NCI-H1930 (cell line): Measurements from ENCODE around the gene AURKA.
"Not testable (repeated sequence)": the region's sequence is repeated elsewhere in the genome, so short reads cannot be mapped to it uniquely, and the experiment has no call there.

Experiments used
- DNase-seq, 2 experiments: peaks; one replicate each; lab custom pipeline; 2025; lab: John Stamatoyannopoulos, UW

The AURKA gene

DNA sequence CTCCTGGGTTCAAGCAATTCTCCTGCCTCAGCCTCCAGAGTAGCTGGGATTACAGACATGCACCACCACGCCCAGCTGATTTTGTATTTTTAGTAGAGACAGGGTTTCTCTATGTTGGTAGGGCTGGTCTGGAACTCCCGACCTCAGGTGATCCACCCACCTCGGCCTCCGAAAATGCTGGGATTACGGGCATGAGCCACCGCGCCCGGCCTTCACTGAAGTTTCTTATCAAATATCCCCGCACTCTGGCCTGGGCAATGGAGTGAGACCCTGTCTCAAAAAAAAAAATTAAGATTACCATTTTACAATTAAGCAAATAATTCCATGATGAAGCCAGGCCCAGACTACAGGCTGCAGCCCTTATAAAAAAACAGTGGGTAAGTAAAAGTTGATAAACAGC, 1.6 kb downstream of the AURKA start:
- DNase-seq: not testable (repeated sequence)

DNA sequence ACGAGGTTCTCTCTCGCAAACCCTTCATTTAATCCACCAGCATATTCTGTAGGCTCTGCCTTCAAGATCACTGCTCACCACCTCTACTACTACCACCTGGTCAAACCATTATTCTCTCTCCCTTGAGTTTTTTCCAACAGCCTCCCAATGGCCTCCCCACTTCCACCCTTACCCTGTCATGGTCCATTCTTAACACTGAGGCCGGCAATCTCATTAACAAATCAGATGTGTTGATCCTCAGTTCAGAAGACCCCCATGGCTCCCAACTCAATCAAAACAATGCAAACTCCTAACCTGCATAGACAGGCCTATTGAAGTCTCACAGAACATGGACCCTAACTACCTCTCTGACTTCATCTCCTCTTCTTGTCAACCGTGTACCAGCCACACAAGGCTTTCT, 2.2 kb downstream of the AURKA start:
- no peak for DNase-seq

DNA sequence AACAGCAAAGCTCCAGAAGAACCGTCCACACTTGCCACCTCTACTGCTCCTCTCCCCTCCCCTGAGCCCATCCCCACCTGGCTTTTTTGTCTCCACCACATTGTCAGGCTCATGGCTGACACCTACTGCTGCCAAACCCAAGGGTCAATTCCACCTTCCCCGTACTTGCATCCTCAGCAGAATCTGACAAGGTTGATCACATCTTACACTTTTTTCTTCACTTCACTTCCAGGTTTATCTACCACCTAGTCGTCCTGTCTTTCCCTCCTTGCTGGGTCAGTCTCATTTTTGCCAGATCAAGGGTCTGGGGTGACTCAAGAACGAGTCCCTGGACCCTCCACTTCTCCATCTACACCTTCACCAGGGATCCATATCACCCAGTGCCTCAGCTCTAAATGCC, 3.1 kb downstream of the AURKA start:
- DNase-seq: no peak

DNA sequence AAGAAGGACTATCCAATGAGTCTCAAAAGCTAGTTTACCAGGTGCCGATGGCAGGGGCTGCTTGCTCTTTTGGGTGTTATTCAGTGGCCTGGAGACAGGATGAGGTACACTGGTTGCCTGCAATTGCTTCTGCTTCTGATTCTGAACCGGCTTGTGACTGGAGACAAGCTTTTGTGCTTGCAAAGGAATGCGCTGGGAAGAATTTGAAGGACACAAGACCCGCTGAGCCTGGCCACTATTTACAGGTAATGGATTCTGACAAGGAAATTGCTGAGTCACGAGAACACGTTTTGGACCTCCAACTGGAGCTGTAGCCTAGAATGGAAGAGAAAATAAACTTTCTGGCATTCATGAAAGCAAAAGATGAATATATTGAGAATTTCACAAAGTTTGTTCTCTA, 5.8 kb downstream of the AURKA start:
- DNase-seq: no peak

DNA sequence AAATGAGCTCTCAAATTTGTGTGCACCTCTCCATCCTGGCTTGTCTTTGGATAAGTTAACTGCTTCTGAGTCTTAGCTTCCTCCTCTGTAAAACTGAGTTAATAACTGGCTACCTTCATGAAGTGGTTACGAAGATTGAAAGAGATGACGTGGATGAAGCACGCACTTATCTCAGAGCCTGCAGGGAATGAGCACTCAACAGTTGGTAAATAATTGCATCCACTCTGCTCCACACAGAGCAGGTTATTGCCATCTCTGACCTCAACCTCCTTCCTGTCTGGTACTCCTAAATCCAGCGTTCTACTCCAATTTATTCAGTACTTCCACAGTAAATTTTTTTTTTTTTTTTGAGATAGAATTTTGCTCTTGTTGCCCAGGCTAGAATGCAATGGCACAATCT, 6.9 kb downstream of the AURKA start:
- DNase-seq: no peak

DNA sequence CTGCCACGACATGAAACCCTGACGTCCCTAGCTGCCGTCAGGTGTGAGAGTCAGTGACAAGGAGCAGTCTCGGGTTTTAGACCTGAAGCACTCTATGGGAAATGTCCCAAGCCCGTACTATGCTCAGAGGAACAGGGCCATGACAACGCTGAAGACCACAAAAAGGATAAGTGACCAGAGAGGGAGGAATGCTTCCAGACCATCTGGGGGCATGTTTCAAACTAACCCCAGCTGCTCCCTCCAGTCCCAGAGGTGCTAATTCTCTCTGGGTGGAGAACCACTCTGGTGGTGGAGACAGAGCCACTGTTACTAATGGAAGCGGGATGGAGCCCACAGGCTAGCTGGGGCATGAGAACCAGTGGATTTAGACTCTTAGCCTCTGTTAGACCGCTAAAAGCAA, 8.7 kb downstream of the AURKA start:
- DNase-seq: no peak

DNA sequence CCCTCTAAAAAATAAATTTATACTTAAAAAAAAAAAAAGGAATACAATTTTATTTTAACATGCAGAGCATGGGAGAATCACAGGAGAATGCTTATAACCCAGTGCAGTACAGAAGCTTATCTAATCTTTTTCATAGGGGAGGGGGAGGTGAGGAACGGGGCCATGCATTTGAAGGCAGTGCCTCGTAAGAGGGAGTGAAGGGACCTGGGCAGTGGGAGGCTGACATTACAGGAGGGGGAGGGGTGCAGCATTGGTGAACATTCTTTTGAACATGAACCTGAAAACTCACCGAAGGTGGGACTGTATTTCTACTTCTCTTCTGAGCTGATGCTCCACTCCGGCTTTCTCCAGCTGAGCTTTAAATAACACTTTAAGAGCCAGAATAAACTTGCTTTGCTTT, 9.3 kb downstream of the AURKA start:
- no peak for DNase-seq

DNA sequence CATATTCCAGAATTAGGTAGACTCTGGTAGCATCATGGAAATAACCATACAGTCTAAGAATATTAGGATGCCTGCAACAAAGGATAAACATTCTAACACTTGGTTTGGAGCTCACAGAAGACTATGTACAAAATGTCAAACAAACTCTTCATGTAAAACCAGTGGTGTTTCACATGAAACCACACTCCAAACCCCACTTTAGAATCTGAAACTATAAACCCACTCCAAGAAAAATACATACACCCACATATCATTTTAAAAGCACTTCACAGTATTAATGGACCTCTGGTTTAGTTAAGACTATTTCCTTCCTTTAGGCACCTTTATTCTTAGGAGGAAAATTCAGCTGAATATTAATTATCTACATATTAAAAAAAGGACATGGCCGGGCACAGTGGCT, 10.5 kb downstream of the AURKA start:
- no peak for DNase-seq

DNA sequence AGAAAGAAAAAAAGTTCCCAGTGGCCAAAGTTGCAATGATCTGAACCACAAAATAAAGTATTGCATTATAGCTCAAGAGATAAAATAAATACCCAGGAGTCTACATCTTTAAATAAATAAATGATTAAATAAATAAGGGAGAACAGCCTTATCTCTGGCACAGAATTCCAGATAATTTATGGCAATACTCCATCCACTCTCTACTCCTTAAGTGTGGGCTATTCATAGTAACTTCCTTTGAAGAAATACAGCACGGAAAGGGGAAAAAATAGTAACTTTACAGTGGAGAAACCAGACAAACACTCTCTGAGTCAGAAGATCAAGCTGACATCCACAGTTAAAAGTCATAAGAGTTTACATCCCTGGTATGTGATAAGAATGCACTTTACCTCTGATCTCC, 11.6 kb downstream of the AURKA start:
- DNase-seq: no peak

DNA sequence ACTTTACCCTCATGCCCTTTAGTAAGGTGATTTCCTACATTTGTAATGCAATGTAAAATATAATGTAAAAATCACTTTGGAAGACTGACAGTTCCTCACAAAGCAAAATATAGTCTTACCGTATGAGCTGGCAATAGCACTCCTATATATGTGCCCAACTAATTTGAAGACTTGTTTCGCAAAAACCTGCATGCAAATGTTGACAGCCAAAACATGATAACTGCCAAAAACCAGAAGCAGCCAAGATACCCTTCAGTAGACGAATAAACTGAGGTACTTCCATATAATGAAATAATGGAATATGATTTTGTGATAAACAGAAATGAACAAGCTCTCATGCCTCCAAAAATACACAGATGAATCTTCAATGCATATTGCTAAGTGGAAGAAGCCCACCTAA, 13.6 kb downstream of the AURKA start:
- no peak for DNase-seq

DNA sequence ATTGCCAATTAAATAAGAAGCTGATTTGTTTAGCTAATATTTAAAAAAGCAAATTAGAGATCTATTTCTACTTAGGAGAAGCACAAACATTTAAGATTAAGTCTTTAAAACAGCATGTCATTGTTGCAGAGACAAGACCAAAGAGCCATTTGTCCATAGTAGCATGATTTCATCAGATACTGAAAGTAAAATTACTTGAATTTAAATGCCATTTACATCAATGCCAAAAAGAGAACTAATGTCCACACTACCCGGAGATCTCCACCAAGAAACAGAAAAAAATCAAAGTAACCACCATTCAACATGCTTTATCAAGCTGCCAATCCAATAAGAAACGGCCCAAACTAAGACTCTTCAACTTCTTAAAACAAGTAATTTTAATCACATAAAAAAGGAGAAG, 15.7 kb downstream of the AURKA start:
- DNase-seq: no peak

DNA sequence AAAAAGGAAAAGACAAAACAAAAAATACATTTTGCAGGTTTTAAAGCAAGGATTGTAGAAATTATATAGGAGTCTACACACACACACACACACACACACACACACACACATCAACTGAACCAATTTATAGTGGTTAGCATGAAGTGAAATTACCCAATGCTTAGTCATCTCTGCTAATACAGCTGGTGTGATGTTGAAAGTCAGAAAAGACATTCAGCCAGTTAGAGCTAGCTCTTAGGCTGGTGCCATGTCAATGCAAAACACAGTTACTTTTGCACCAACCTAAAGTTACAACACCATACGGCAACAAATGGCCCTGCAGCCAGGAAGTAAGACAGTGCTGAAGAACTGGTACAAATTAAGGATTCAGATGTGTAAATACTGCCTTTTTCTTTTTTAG, 18.1 kb downstream of the AURKA start:
- no peak for DNase-seq

DNA sequence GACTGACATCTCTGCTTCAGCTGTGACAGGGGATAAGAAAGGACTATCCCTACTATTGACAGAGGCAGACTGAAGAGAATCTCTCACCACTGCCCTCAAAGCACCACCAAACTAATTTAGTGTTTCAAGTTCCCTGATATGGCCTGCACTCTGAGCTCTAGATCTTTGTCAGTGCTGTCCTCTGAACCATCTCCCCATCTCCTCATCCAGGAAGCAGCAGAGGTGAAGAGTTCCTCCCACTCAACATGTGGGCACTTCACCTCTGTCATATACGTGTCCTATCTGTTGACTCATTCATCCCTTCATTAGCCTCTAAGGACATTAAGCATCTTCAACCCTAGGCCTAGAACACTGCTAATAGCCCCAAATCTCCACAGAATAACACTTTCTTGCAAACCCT, 19.2 kb downstream of the AURKA start:
- DNase-seq: no peak

DNA sequence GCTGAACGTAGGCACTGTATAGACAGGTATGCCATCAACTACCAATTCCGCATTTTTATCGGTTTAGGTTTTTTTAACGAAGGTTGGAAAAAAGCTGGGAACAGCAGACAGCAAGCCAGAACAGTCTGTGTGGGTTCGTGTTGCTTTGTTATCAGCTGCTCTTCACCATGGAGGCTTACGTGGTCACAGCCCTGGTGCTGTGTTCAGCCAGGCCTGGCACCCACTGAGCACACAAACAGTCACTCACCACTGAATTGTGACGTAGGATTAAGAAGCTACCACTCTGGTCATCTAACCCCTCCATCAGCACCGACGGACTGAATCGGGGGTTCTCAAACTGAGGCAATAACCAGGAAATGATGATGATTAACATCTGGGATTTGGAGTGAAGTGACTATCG, 20.0 kb downstream of the AURKA start:
- DNase-seq: no peak

DNA sequence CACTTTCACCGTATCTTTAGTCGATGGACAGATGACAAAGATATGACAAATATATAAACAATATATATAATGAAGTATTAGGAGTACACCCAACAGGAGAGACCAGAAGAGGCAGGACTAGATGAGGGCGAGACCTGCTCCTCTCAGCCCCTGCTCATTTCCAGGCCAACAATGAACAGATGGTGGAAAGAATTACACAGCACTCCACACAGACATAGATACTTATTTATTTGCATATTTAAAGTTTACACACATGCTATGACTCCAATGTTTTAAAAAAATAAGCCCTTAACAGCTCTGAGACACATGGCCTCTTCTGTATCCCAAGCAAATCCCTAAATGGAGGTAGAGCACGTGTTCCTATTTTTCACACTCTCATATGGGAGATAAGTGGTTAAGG, 22.8 kb downstream of the AURKA start:
- DNase-seq: no peak

DNA sequence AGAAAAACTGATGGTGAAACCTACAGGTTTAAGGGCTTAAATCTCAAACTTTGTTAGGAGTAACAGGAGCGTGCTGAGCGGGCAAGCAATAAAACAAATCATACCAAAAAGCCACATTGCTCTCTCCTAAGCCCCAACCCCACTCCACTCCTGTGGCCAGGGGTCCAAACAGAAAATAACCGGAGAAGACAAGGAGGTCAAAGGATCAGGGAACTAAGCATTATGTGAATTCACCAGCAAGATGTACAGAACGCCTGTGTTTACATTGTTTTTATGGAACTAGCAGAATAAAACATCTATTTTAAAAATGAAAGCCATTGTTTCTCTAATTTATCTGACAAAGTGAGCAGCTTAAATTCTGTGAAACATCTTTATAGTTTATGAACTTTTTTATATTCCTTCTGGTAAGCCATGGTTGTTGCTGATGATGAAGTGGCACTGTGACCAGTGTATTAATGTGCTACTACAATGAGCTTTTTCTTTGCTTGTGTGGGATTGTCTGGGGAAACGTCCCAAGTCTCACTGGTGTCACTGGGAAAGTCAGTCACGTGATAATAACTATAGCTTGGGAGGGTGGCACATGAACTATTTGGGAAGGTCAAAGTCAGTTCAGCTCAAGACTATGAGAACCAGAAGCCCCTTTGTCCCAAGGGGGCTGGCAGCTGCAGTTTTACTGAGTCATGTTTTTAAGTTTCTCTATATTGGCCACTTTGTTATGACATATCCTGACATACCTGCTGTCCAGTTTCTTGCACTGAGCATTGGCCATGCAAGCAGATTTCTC, 23.5 kb downstream of the AURKA start:
- no peak for DNase-seq

DNA sequence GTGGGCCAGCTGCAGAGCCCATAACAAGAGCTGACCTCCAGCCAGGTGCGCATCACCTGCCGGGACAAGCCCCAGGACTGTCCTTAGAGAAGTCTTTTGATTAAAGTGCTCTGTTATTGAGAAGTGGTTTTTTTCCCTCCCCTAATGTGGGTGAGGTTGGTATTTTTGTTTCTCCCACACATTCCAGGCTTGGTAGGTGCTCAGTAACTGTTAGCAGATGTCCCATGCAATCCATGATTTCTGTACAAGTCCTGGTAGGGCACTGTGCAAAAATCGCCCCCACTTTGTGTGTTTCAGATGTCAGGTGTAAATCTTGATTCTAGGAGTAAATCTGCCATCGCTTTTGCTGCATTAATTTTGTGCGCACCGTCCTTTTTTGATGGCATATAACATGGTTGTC, 28.5 kb downstream of the AURKA start:
- DNase-seq: no peak

DNA sequence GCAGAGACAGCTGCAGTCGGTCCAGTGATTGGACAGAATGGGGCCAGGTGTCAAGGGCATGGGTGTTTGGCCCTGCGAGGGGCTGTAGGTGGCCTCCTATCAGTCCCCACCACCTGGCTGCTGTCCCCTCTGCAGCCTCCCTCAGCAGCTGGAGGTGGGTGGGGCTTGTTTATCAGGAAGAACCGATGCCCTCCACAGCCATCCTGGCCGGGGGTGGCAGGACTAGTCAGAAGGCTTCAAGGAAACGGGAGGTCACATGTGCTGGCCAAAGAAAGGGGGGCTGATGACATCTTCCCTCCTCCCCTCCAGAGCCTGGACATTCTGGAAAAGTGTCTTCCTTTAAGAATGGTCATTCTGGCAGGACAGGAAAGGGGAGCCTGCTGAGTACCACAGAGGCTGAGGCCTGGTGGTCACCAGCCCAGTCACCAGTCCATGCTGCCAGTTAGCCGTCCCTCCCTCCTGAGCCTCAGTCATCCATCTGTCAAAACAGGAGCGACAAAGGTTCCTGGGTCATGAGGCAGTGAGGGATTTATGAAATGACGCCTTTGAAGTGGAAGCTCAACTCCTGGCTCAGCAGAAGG, 29.1 kb downstream of the AURKA start:
- DNase-seq: no peak

DNA sequence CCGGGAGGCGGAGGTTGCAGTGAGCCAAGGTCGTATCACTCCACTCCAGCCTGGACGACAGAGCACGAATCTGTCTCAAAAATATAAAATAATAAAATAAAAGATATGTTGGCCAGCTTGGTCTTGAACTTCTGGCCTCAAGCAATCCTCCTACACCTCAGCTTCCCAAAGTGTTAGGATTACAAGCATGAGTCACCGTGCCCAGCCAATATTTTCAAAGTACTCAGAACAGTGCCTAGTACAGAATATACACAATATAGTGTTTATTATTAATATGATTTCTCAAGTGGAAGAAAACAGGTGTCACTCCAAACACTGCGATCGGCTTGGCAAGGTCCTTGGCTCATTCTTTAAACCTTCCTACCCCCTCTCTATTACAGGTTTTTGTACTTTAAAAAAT, 30.1 kb downstream of the AURKA start:
- DNase-seq: no peak

DNA sequence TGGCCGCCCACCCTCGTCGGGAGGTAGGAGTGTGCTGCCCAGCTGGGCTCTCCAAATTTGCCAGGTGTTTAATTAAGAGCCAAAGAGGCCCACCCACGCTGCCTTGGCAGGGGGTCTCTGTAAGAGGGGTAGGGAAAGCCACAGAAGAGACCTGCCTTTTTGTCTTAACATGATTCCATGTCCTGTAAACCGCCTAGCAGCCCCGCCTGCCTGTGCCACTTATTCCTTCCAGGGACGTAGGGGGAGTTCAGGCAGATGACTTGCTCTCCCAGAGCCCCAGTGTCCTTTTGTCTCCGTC, 31.2 kb downstream of the AURKA start:
- DNase-seq: no peak

DNA sequence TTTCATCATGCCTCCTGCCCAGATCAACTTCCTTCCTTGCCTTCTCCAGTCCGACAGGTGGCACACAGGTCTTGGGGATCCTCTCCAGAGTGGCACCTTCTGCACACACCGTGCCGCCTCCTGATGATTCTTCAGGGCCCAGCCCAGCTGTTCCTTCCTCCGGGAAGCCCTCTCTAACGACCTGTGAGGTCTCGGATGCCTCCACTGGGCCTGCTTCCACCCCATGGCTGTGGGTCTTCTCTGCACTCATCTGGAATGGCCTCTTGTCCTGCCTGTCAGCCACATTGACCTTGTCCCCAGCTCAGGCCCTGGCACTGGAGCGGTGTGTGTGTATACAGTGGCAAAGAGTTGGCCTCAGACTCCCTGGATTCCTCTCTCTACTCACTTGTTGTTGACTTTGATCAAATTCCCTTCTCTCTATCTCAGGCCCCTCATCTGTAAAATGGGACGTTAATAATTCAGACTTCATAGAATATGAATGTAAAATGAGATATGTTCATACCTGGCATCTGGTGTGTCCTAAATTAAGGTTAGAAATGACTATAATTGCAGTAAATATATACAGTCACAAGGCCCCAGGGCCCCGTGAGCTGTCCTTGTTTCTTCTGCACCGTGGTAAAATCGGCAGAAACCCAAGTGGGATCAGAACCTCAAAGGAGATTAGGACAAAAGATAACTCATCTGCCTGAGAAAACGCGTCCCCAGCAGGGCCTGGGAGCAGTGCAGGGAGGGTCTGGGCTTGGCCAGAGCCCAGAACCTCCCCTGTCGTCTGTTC, 31.7 kb downstream of the AURKA start:
- DNase-seq: no peak

DNA sequence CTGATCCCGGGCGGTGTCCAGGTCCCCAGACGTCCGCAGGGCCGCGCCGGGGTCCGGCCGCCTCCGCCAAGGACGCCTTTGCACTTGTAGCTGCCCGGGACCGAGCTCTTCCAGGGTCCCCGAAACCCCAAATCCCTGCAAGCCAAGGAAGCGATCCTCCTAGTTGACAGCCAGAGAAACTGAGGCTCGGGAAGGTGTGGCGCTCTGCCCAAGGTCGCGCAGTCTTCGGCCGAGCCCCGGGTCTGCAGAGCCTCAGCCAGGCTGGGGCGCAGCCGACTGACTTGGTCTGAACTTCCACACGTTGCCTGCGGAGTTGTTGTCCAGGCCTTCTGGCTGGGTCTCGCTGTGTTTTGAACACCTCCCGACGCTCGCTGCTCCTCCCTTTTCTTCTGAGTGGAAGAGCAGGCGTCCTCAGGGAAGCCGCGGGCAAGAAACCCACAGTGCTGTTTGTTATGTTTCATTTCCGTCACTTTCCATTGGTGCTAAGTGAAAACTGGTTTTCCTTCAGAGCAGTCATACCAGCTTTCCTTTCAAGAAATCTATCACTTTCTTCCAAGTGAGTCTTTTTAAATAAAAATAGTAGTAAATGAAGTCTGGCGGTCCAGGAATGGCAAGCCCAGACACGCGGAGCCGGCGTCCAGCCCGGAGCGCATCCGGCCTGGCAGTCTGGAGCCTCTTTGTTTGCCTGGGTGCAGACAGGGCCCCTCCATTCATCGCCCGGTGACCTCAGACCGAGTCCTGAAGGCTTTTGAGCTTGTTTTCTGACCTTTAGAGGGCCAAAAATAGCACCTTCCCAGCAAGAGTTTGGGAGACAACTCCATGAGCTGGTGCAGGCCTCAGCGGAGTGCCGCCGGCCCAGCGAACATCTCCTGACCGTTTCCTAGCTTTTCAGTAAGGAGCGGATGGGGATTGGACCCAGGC, 32.5 kb downstream of the AURKA start:
- no peak for DNase-seq
